Measurements from ENCODE around the gene VRK1. TPM values are rescaled to one million over a fixed set of nuclear protein-coding genes. Genes with fewer than 3 reads are reported as not detected.
"Not testable (repeated sequence)": the region's sequence is repeated elsewhere in the genome, so short reads cannot be mapped to it uniquely, and the experiment has no call there.

The VRK1 gene
- polyA plus RNA-seq, 1 donor: 28.2 TPM

- no peak for DNase-seq
Measured at GRCh38 chr14:96881713-96882112, 84.5 kb downstream of the VRK1 start.

GRCh38 chr14:96883974-96884373 is 86.8 kb downstream of the VRK1 start:
- not testable (repeated sequence) for DNase-seq

GRCh38 chr14:96888158-96888557 is 91.0 kb downstream of the VRK1 start:
- DNase-seq: no peak

- DNase-seq: no peak
Measured at GRCh38 chr14:96888593-96888992, 91.4 kb downstream of the VRK1 start.

GRCh38 chr14:96889091-96889490 is 91.9 kb downstream of the VRK1 start:
- DNase-seq: no peak

GRCh38 chr14:96893966-96894622 is 96.9 kb downstream of the VRK1 start:
- no peak for DNase-seq

GRCh38 chr14:96894966-96895365 is 97.8 kb downstream of the VRK1 start:
- DNase-seq: no peak

- DNase-seq: no peak
Measured at GRCh38 chr14:96895658-96896271, 98.6 kb downstream of the VRK1 start.

GRCh38 chr14:96897184-96897583 is 100.0 kb downstream of the VRK1 start:
- DNase-seq: no peak

GRCh38 chr14:96901227-96901626 is 104.0 kb downstream of the VRK1 start:
- DNase-seq: no peak

GRCh38 chr14:96902004-96902403 is 104.8 kb downstream of the VRK1 start:
- DNase-seq: no peak

- no peak for DNase-seq
Measured at GRCh38 chr14:96903444-96904023, 106.4 kb downstream of the VRK1 start.

GRCh38 chr14:96904201-96904600 is 107.0 kb downstream of the VRK1 start:
- DNase-seq: no peak

GRCh38 chr14:96905065-96905464 is 107.9 kb downstream of the VRK1 start:
- DNase-seq: no peak

GRCh38 chr14:96905825-96906224 is 108.6 kb downstream of the VRK1 start:
- no peak for DNase-seq

- DNase-seq: no peak
Measured at GRCh38 chr14:96906434-96906833, 109.3 kb downstream of the VRK1 start.

- DNase-seq: no peak
Measured at GRCh38 chr14:96909841-96910364, 112.7 kb downstream of the VRK1 start.

GRCh38 chr14:96911499-96912149 is 114.4 kb downstream of the VRK1 start:
- DNase-seq: no peak

- no peak for DNase-seq
Measured at GRCh38 chr14:96914571-96915128, 117.5 kb downstream of the VRK1 start.

GRCh38 chr14:96915478-96915877 is 118.3 kb downstream of the VRK1 start:
- no peak for DNase-seq

GRCh38 chr14:96916751-96917150 is 119.6 kb downstream of the VRK1 start:
- no peak for DNase-seq

GRCh38 chr14:96917442-96917963 is 120.3 kb downstream of the VRK1 start:
- DNase-seq: peak; percentile 76

Measured in left kidney (tissue), 2 donors.